ENCODE data around the gene BORCS6. TPM values are rescaled to one million over a fixed set of nuclear protein-coding genes. Genes with fewer than 3 reads are reported as not detected.
"Not testable (repeated sequence)": the region's sequence is repeated elsewhere in the genome, so short reads cannot be mapped to it uniquely, and the experiment has no call there.

Gene BORCS6
- total RNA-seq, 1 experiment from 2014 or later = 9.3 TPM

DNA sequence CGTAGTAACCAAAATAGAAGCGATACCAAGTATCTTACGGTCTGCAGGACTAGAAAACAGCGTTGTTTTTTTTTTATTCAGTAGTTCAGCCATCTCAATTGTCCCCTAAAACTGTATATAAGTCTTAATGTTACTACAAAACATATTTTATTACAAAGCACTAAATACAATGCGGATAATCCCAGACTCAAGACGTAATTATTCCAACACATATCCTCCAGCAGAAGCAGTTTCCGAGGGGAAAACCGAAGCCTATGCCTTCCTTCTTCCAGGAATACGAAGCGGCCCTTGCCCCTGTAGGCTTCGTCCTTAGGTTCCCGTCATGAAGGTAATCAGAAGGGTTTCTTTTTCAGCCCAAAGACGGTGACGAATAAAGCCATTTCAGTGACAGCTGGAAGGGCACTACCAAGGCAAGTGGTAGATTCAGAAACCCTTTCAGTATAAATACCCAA is 16.1 kb downstream of the BORCS6 start:
- peaks cover 18% of the 10 kb centered on the region for H3K4me1 ChIP-seq (ENCODE audit: control insufficient read depth, insufficient read depth, low read length)
- ATAC-seq (no peak), DNase-seq (ENCODE audit: low read depth, low spot score) (no peak)
- no TSS peak for BruUV-seq (replicated peaks)
- in situ Hi-C loops (cut with HindIII; ENCODE audit: low pct_unique_long_range_greater_than_20kb, low sequenced_read_pairs) (no loop called here), intact Hi-C loops (cut with micrococcal nuclease; ENCODE audit: unreplicated experiment) (no loop called here)
- H3K4me3 ChIP-seq (ENCODE audit: low read depth in 2 of 2, low read length in 2 of 2) = peak overlapping the region; percentile 45 to 67
- no peak; the same call in 1 of the 2 replicates for TF ChIP-seq TCF7L2 (IDR thresholded peaks at IDR 0.05; ENCODE audit: low read depth, low read length)
- TF ChIP-seq, protein P1, sequence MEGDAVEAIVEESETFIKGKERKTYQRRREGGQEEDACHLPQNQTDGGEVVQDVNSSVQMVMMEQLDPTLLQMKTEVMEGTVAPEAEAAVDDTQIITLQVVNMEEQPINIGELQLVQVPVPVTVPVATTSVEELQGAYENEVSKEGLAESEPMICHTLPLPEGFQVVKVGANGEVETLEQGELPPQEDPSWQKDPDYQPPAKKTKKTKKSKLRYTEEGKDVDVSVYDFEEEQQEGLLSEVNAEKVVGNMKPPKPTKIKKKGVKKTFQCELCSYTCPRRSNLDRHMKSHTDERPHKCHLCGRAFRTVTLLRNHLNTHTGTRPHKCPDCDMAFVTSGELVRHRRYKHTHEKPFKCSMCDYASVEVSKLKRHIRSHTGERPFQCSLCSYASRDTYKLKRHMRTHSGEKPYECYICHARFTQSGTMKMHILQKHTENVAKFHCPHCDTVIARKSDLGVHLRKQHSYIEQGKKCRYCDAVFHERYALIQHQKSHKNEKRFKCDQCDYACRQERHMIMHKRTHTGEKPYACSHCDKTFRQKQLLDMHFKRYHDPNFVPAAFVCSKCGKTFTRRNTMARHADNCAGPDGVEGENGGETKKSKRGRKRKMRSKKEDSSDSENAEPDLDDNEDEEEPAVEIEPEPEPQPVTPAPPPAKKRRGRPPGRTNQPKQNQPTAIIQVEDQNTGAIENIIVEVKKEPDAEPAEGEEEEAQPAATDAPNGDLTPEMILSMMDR (IDR thresholded peaks at IDR 0.05) = no peak
- TF ChIP-seq SIN3A (IDR thresholded peaks at IDR 0.05; ENCODE audit: borderline replicate concordance, insufficient read depth, low read depth, low read length) = no peak
- TF ChIP-seq POLR2AphosphoS5 (IDR thresholded peaks at IDR 0.05; ENCODE audit: low read depth, low read length) = no peak
- TF ChIP-seq REST (IDR thresholded peaks at IDR 0.05; ENCODE audit: insufficient read depth in 1 of 2, low read depth in 2 of 2, low read length in 1 of 2) = no peak
- no peaks in the 10 kb centered on the region for H3K27me3 ChIP-seq (ENCODE audit: control insufficient read depth, insufficient read depth, low read length)
- no peaks in the 10 kb centered on the region for H3K9me3 ChIP-seq (ENCODE audit: control insufficient read depth, insufficient read depth, low read depth, low read length)
- H3K27ac ChIP-seq (ENCODE audit: low read length) = peak overlapping the region; percentile 96
- ChIA-PET POLR2A (interaction anchor here (0.6 to 1.5 kb wide), 8 partner anchors 10 to 48 kb away, joined by 3 to 17 read pairs (median 4); partner anchors contain the start of gene AURKB), CTCF (no interaction called here)
- H3K36me3 ChIP-seq (ENCODE audit: control insufficient read depth, insufficient read depth, low read length) = no peaks in the 10 kb centered on the region

DNA sequence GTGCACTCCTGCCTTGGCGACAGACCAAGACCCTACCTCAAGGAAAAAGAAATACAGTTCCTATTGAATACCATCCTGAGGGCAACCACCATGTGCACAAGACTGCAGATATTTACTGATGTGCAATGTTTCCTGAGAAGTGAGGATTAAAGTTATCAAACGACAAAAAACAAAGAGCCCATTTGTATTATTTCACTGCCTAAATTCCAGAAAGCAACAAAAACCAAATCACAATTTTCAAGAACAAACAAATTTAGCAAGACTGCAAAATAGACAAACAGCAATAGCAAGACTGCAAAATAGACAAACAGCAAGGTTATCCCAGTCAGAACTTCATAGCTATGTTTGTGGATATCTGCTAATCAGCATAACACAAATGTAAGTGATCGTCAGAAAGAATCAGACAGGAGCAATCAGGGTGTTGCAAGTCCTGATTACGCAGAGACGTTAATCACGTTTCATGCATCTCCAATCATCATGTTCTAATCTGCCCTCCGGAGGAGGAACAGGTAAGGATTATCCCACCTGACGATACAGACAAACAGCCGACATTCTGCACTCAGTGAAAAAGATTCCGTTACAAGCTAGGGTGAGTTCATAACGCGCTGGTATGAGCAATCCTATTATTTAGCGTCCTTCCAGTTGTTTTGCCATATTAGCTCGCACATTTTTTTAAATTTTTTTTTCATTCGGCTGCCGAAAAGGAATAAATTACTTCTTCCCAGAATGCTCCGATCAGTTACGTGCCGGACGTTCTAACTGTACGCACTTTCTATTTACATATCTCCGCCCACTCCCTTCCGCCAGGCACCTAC is 16.7 kb downstream of the BORCS6 start:
- peak; percentile 99 for DNase-seq (ENCODE audit: low read depth, low spot score)
- Histone ChIP-seq H3K4me3 (ENCODE audit: low read depth in 2 of 2, low read length in 2 of 2) (peak overlapping the region; percentile 45 to 67), H3K36me3 (ENCODE audit: control insufficient read depth, insufficient read depth, low read length) (no peaks in the 10 kb centered on the region), H3K27me3 (ENCODE audit: control insufficient read depth, insufficient read depth, low read length) (no peaks in the 10 kb centered on the region), H3K9me3 (ENCODE audit: control insufficient read depth, insufficient read depth, low read depth, low read length) (no peaks in the 10 kb centered on the region), H3K27ac (ENCODE audit: low read length) (peak overlapping the region; percentile 96), H3K4me1 (ENCODE audit: control insufficient read depth, insufficient read depth, low read length) (peaks cover 18% of the 10 kb centered on the region)
- no peak for TF ChIP-seq REST (IDR thresholded peaks at IDR 0.05; ENCODE audit: insufficient read depth in 1 of 2, low read depth in 2 of 2, low read length in 1 of 2)
- TF ChIP-seq POLR2AphosphoS5 (IDR thresholded peaks at IDR 0.05; ENCODE audit: low read depth, low read length) = peak; percentile 100
- peak; percentile 79 for TF ChIP-seq TCF7L2 (IDR thresholded peaks at IDR 0.05; ENCODE audit: low read depth, low read length)
- peak; percentile 100 for TF ChIP-seq SIN3A (IDR thresholded peaks at IDR 0.05; ENCODE audit: borderline replicate concordance, insufficient read depth, low read depth, low read length)
- TF ChIP-seq, protein P1 (IDR thresholded peaks at IDR 0.05) = no peak
- in situ Hi-C loops (cut with HindIII; ENCODE audit: low pct_unique_long_range_greater_than_20kb, low sequenced_read_pairs) (no loop called here), intact Hi-C loops (cut with micrococcal nuclease; ENCODE audit: unreplicated experiment) (no loop called here)
- peak; percentile 83 for ATAC-seq
- ChIA-PET POLR2A (interaction anchor here (0.5 to 1.5 kb wide), 11 partner anchors 9 to 169 kb away, joined by 3 to 17 read pairs (median 4); partner anchors contain the start of gene AURKB), CTCF (no interaction called here)
- BruUV-seq (replicated peaks) = TSS peak; percentile 100

- ATAC-seq; CTCF ChIA-PET; H3K36me3 ChIP-seq (ENCODE audit: control insufficient read depth, insufficient read depth, low read length); H3K9me3 ChIP-seq (ENCODE audit: control insufficient read depth, insufficient read depth, low read depth, low read length); H3K27me3 ChIP-seq (ENCODE audit: control insufficient read depth, insufficient read depth, low read length); H3K4me3 ChIP-seq (ENCODE audit: low read depth in 2 of 2, low read length in 2 of 2); intact Hi-C loops (cut with micrococcal nuclease; ENCODE audit: unreplicated experiment); in situ Hi-C loops (cut with HindIII; ENCODE audit: low pct_unique_long_range_greater_than_20kb, low sequenced_read_pairs); DNase-seq (ENCODE audit: low read depth, low spot score); BruUV-seq (replicated peaks); H3K4me1 ChIP-seq (ENCODE audit: control insufficient read depth, insufficient read depth, low read length); H3K27ac ChIP-seq (ENCODE audit: low read length): not testable (repeated sequence)
- POLR2A ChIA-PET = interaction anchor here (0.7 kb wide), 1 partner anchor 555 kb away, joined by 9 read pairs; no protein-coding TSS in a partner anchor
These were observed 19.8 kb downstream of the BORCS6 start for GRCh38 chr17:8170186-8170585.

Measured in Panc1 (cell line).